DND-41 (cell line): ENCODE measurements around the gene LRIT3.
"Not testable (repeated sequence)": the region's sequence is repeated elsewhere in the genome, so short reads cannot be mapped to it uniquely, and the experiment has no call there.

ENCODE experiments used
- ATAC-seq: fragments of 200-7000 bp; cut with Tn5 transposase; 3 replicates; pipeline ENCODE4 v1.9.1; 2021; ENCODE audit warnings: low read depth; ENCODE audit not compliant: insufficient read depth
- DNase-seq: peaks from one replicate; pipeline ENCODE4 v3.0.0-alpha.2; 2020
- H2AFZ ChIP-seq: 2 replicates; pipeline ENCODE4 v1.6.0; 2012; ENCODE audit warnings: low read depth, low read length
- H3K27ac ChIP-seq: 2 replicates; pipeline ENCODE4 v1.5.1; 2012; ENCODE audit warnings: low read length, inconsistent platforms
- H3K27me3 ChIP-seq: fragments of 200-600 bp; sonication (generic); 2 replicates; pipeline ENCODE4 v1.6.0; 2012; ENCODE audit warnings: low read length, mild to moderate bottlenecking, inconsistent platforms; ENCODE audit not compliant: insufficient read depth, poor library complexity
- H3K36me3 ChIP-seq: 2 replicates; pipeline ENCODE4 v1.5.1; 2012; ENCODE audit warnings: low read length, inconsistent platforms; ENCODE audit not compliant: insufficient read depth
- H3K4me1 ChIP-seq: 2 replicates; pipeline ENCODE4 v1.5.1; 2012; ENCODE audit warnings: mild to moderate bottlenecking, low read length; ENCODE audit not compliant: insufficient read depth
- H3K4me2 ChIP-seq: 2 replicates; pipeline ENCODE4 v1.6.0; 2012; ENCODE audit warnings: mild to moderate bottlenecking, moderate library complexity, low read length, inconsistent platforms; ENCODE audit not compliant: insufficient read depth
- H3K4me3 ChIP-seq, 2 experiments: fragments of 200-600 bp in 1 of 2; shearing (Covaris generic) in 1 of 2; 2 replicates each; pipeline ENCODE4 v1.5.1; 2012 to 2016; ENCODE audit warnings: inconsistent platforms in 2 of 2, low read length in 2 of 2, mild to moderate bottlenecking in 2 of 2, low read depth in 1 of 2, moderate library complexity in 1 of 2
- H3K79me2 ChIP-seq: 2 replicates; pipeline ENCODE4 v1.6.0; 2012; ENCODE audit warnings: low read length, inconsistent platforms; ENCODE audit not compliant: insufficient read depth
- H3K9ac ChIP-seq: 2 replicates; pipeline ENCODE4 v1.6.0; 2012; ENCODE audit warnings: low read depth, mild to moderate bottlenecking, inconsistent platforms, low read length, moderate library complexity
- H3K9me3 ChIP-seq: 2 replicates; pipeline ENCODE4 v1.5.1; 2012; ENCODE audit warnings: low read length, moderate library complexity, mild to moderate bottlenecking, inconsistent platforms; ENCODE audit not compliant: insufficient read depth, severe bottlenecking
- H4K20me1 ChIP-seq: 2 replicates; pipeline ENCODE4 v1.6.0; 2012; ENCODE audit warnings: low read length; ENCODE audit not compliant: insufficient read depth
- CTCF ChIP-seq: IDR thresholded peaks from 2 replicates; pipeline ENCODE4 v1.5.1; 2012; ENCODE audit warnings: borderline replicate concordance, low read length, moderate library complexity, mild to moderate bottlenecking; ENCODE audit not compliant: poor library complexity, severe bottlenecking; ENCODE audit errors: extremely low read depth
- EZH2 ChIP-seq: IDR thresholded peaks from 3 replicates; pipeline ENCODE4 v1.6.1; 2012; ENCODE audit warnings: borderline replicate concordance, low read depth, mild to moderate bottlenecking, moderate library complexity, low read length, inconsistent platforms; ENCODE audit not compliant: severe bottlenecking

Gene LRIT3

GRCh38 chr4:109848501-109848900 lies 594 bp downstream of the LRIT3 start:
- H3K27ac ChIP-seq: no peak overlapping the region
- H4K20me1 ChIP-seq: no peaks in the 10 kb centered on the region
- H3K27me3 ChIP-seq: no peaks in the 10 kb centered on the region
- ATAC-seq: no peak
- H3K4me1 ChIP-seq: no peaks in the 10 kb centered on the region
- no peak for TF ChIP-seq EZH2
- TF ChIP-seq CTCF: no peak
- no peak for DNase-seq
- no peak overlapping the region for H3K4me3 ChIP-seq
- H3K79me2 ChIP-seq: no peaks in the 10 kb centered on the region
- no peaks in the 10 kb centered on the region for H3K9me3 ChIP-seq
- no peaks in the 10 kb centered on the region for H3K36me3 ChIP-seq
- no peak overlapping the region for H3K9ac ChIP-seq
- no peak overlapping the region for H2AFZ ChIP-seq
- no peak overlapping the region for H3K4me2 ChIP-seq

- H3K4me3 ChIP-seq: no peak overlapping the region
- no peak overlapping the region for H3K4me2 ChIP-seq
- ATAC-seq (no peak), DNase-seq (no peak)
- no peaks in the 10 kb centered on the region for H3K79me2 ChIP-seq
- H3K4me1 ChIP-seq: no peaks in the 10 kb centered on the region
- H3K36me3 ChIP-seq: no peaks in the 10 kb centered on the region
- TF ChIP-seq CTCF (no peak), EZH2 (no peak)
- H3K9ac ChIP-seq: no peak overlapping the region
- H4K20me1 ChIP-seq: no peaks in the 10 kb centered on the region
- no peaks in the 10 kb centered on the region for H3K9me3 ChIP-seq
- H3K27me3 ChIP-seq: no peaks in the 10 kb centered on the region
- no peak overlapping the region for H3K27ac ChIP-seq
- no peak overlapping the region for H2AFZ ChIP-seq
These were observed 2.7 kb downstream of the LRIT3 start for GRCh38 chr4:109850601-109851000.

- not testable (repeated sequence) for H3K4me3 ChIP-seq, H3K27ac ChIP-seq, H3K27me3 ChIP-seq, H3K9ac ChIP-seq, ATAC-seq, H3K79me2 ChIP-seq, H4K20me1 ChIP-seq, H2AFZ ChIP-seq, H3K4me2 ChIP-seq, DNase-seq, H3K36me3 ChIP-seq, H3K4me1 ChIP-seq
- H3K9me3 ChIP-seq: peaks cover 10% of the 10 kb centered on the region
These were observed 11.8 kb downstream of the LRIT3 start for GRCh38 chr4:109859426-109860300.

GRCh38 chr4:109861271-109861670 lies 13.4 kb downstream of the LRIT3 start:
- peaks cover 10% of the 10 kb centered on the region for H3K9me3 ChIP-seq
- no peaks in the 10 kb centered on the region for H3K27me3 ChIP-seq
- no peak overlapping the region for H2AFZ ChIP-seq
- DNase-seq (no peak), ATAC-seq (no peak)
- H3K9ac ChIP-seq: no peak overlapping the region
- no peak for TF ChIP-seq CTCF
- TF ChIP-seq EZH2: no peak
- no peaks in the 10 kb centered on the region for H3K4me1 ChIP-seq
- H3K4me2 ChIP-seq: no peak overlapping the region
- no peak overlapping the region for H3K4me3 ChIP-seq
- H3K27ac ChIP-seq: no peak overlapping the region
- H3K79me2 ChIP-seq: no peaks in the 10 kb centered on the region
- no peaks in the 10 kb centered on the region for H4K20me1 ChIP-seq
- no peaks in the 10 kb centered on the region for H3K36me3 ChIP-seq
